Activated T-cell treated with anti-CD3 and anti-CD28 coated beads, Interleukin-2, amount 50 U/mL, for 24 hours (primary cell): Measurements from ENCODE around the gene RPH3AL.
"Not testable (repeated sequence)": the region's sequence is repeated elsewhere in the genome, so short reads cannot be mapped to it uniquely, and the experiment has no call there.

Source experiments
- DNase-seq: peaks from one replicate; pipeline ENCODE4 v3.0.0-alpha.2; 2020
- H3K27ac Mint-ChIP-seq: 2 replicates; pipeline ENCODE4 v1.8.0; 2020; ENCODE audit warnings: mild to moderate bottlenecking, mixed read lengths
- H3K27me3 Mint-ChIP-seq: 2 replicates; pipeline ENCODE4 v1.8.0; 2020; ENCODE audit warnings: mixed read lengths
- H3K36me3 Mint-ChIP-seq: 2 replicates; pipeline ENCODE4 v1.8.0; 2020; ENCODE audit warnings: low read depth, mixed read lengths
- H3K4me1 Mint-ChIP-seq: 2 replicates; pipeline ENCODE4 v1.8.0; 2020; ENCODE audit warnings: low read depth, mixed read lengths
- H3K4me3 Mint-ChIP-seq: 2 replicates; pipeline ENCODE4 v1.8.0; 2020; ENCODE audit warnings: mild to moderate bottlenecking, moderate library complexity, mixed read lengths
- H3K9me3 Mint-ChIP-seq: 2 replicates; pipeline ENCODE4 v1.8.0; 2020; ENCODE audit warnings: mixed read lengths

RPH3AL gene

DNA sequence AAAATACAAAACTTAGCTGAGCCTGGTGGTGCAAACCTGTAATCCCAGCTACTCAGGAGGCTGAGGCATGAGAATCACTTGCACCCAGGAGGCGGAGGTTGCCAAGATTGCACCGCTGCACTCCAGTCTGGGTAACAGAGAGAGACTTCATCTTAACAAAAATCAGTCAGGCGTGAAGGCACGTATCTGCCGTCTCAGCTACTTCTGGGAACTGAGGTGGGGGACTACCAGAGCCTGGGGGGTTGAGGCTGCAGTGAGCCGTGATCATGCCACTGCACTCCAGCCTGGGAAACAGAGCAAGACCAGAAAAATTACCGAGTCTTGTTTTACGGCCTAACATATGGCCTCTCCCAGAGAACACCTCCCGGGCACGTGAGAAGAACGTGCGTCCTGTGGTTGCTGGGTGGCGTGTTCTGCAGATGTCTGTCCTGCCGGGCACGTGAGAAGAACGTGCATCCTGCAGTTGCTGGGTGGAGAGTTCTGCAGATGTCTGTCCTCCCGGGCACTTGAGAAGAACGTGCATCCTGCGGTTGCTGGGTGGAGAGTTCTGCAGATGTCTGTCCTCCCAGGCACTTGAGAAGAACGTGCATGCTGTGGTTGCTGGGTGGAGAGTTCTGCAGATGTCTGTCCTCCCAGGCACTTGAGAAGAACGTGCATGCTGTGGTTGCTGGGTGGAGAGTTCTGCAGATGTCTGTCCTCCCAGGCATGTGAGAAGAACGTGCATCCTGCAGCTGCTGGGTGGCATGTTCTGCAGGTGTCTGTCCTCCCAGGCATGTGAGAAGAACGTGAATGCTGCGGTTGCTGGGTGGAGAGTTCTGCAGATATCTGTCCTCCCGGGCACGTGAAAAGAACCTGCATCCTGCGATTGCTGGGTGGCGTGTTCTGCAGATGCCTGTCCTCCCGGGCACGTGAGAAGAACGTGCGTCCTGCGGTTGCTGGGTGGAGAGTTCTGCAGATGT is 14.3 kb upstream of the RPH3AL start:
- peaks cover 14% of the 10 kb centered on the region for H3K4me1 Mint-ChIP-seq
- not testable (repeated sequence) for H3K9me3 Mint-ChIP-seq, H3K27me3 Mint-ChIP-seq, DNase-seq, H3K36me3 Mint-ChIP-seq, H3K4me3 Mint-ChIP-seq, H3K27ac Mint-ChIP-seq

GRCh38 chr17:364766-365165 is 12.2 kb upstream of the RPH3AL start:
- Mint-ChIP-seq H3K36me3 (no peaks in the 10 kb centered on the region), H3K4me1 (peaks cover 14% of the 10 kb centered on the region), H3K27ac (no peak overlapping the region), H3K9me3 (peaks cover 8% of the 10 kb centered on the region), H3K27me3 (no peaks in the 10 kb centered on the region), H3K4me3 (no peak overlapping the region)
- no peak for DNase-seq

DNA sequence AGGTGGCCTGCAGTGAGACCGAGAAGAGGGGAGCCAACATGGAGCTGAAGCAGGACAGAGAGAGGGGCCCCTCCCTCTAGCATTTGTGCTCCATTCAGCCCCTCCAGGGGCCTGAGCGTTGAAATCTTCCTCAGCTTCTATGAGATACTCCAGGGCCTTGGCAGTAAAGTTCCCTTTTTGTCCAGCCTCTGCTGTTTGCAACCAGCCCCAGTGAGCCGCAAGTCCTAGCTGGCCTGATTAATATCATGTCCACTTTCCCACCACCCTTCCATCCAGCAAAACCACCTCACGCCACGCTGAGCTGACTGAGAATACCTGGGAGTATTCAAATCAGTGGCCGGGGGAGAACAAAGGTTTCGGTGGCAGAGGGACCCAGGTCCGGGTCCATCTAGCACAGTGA is 11.7 kb upstream of the RPH3AL start:
- no peaks in the 10 kb centered on the region for H3K36me3 Mint-ChIP-seq
- H3K27ac Mint-ChIP-seq = no peak overlapping the region
- H3K27me3 Mint-ChIP-seq = no peaks in the 10 kb centered on the region
- no peak overlapping the region for H3K4me3 Mint-ChIP-seq
- H3K4me1 Mint-ChIP-seq = peaks cover 14% of the 10 kb centered on the region
- H3K9me3 Mint-ChIP-seq = peaks cover 8% of the 10 kb centered on the region
- no peak for DNase-seq

DNA sequence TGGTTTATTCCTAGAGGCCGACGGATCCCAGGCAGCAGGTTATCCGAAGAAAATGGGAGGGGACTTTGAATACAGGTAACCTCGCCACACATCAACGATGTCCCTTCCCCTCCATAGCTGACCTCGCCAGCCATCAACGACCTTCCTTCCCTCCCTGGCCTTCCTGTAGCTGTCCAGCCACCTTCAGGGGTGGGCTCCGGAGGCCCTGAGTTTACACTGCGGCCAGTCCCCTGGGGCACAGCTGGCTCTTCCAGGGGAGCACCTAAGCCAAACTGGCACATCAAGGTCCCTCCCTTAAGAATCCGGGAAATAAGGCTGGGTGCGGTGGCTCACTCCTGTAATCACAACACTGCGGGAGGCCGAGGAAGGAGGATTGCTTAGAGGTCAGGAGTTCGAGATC is 10.1 kb upstream of the RPH3AL start:
- DNase-seq = no peak
- Mint-ChIP-seq H3K9me3 (no peaks in the 10 kb centered on the region), H3K27ac (no peak overlapping the region), H3K36me3 (no peaks in the 10 kb centered on the region), H3K4me3 (no peak overlapping the region), H3K27me3 (no peaks in the 10 kb centered on the region), H3K4me1 (peaks cover 12% of the 10 kb centered on the region)

GRCh38 chr17:360092-360750 is 7.6 kb upstream of the RPH3AL start:
- Mint-ChIP-seq H3K27ac (no peak overlapping the region), H3K4me3 (no peak overlapping the region), H3K9me3 (peaks cover 3% of the 10 kb centered on the region), H3K36me3 (no peaks in the 10 kb centered on the region), H3K4me1 (peaks cover 5% of the 10 kb centered on the region), H3K27me3 (no peaks in the 10 kb centered on the region)
- no peak for DNase-seq

DNA sequence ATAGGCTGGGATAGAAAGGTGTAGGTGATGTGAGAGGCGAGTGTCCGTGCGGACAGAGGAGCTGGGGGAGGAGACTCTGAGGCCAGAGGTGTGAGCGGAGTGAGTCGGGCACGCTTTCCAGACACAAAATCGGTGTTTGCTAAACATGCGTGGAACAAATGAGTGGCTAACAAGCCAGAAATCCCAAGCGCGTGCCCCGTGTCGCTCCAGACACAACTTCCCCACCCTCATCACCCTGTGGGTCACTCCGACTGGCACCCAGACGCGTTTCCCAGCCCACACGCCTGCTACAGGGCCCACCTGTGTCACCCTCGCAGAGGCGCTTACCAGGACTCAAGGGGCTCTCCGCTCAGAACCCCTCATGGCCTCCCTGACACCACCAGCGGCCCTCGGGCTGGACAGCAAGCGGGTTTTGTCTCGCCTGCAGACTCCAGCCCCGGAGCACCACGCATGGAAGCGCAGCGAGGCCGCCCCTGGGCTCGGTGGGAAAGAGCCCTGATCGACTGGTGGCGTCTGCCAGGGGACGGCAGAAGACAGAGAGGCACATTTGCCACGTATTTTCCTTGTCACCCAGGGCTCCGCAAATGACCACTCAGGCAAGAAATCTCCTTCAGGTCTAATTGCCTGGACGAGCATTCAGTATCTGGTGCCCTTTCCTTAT is 6.0 kb upstream of the RPH3AL start:
- no peak for DNase-seq
- Mint-ChIP-seq H3K4me1 (peaks cover 2% of the 10 kb centered on the region), H3K27ac (no peak overlapping the region)

DNA sequence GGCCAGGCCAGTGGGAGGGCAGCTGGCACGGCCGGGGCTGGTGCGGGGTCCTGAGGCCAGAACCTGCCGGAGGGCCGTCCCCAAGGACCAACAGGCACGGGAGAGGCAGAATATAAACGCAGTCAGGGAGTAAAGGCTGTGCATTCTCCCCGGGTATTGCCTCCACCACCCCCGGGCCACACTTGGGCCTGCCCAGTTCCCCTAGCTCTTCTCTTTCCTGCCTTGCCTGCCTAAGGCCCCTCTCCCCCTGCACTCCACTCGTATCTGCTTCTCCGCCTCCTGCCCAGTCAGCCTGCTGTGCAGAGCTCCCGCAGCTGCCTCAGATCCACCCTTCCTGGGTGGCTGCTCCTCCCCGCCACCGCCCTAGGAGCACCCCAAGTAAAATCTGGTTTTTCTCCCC is 5.0 kb upstream of the RPH3AL start:
- peaks cover 3% of the 10 kb centered on the region for H3K9me3 Mint-ChIP-seq
- H3K27ac Mint-ChIP-seq = no peak overlapping the region
- H3K4me3 Mint-ChIP-seq = no peak overlapping the region
- DNase-seq = no peak
- H3K36me3 Mint-ChIP-seq = no peaks in the 10 kb centered on the region
- no peaks in the 10 kb centered on the region for H3K27me3 Mint-ChIP-seq
- H3K4me1 Mint-ChIP-seq = peaks cover 2% of the 10 kb centered on the region

More for the DNA sequence above, 6.0 kb upstream of the RPH3AL start:
- H3K27me3 Mint-ChIP-seq = no peaks in the 10 kb centered on the region
- no peak overlapping the region for H3K4me3 Mint-ChIP-seq
- peaks cover 3% of the 10 kb centered on the region for H3K9me3 Mint-ChIP-seq
- no peaks in the 10 kb centered on the region for H3K36me3 Mint-ChIP-seq

- Mint-ChIP-seq H3K4me1 (peaks cover 2% of the 10 kb centered on the region), H3K9me3 (peaks cover 3% of the 10 kb centered on the region), H3K27ac (peak overlapping the region; percentile 20), H3K36me3 (no peaks in the 10 kb centered on the region), H3K27me3 (no peaks in the 10 kb centered on the region), H3K4me3 (no peak overlapping the region)
- DNase-seq = no peak
Measured at GRCh38 chr17:356671-357434, 4.2 kb upstream of the RPH3AL start.

DNA sequence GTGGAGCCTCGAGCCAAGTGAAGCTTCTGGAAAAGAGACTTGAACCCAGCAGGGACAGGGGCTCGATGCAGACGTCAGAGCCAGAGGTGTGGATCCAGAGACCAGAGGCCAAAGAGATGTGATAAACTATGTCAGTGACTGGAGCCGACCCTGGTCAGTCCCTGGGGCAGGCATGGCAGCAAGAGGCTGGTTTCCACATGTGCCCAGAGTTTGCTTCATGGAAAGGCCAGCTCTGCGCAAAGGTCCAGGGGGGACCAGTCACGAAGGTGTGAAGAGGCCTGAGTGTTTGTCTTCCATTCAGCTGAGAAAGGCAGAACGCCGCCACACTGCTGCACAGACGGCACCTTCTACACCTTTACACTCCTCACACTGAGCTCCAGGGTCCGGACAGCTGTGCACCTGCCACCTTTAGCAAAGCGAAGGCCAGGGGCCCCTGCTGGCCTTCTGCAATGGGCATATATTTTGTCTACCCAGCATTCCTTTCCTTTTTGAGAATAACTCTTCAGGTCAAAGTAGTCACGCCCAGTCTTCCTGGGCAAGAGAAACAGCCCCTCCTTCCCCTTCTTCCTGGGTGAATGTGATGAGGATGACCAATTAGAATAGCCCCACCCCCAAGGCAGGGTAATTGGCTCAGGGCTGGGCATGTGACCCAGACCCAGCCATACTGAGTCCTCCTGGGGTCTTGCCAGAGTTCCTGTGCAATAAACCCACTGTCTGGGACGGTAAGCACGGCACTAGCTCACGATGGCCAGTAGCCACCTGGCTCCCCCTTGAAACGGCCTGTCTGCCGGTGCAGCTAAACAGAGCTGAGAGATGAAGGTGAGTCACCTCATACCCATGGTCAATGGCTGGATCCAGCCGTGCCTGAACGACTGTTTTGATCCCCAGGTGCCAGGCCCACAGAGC is 2.3 kb upstream of the RPH3AL start:
- Mint-ChIP-seq H3K9me3 (peaks cover 3% of the 10 kb centered on the region), H3K27me3 (no peaks in the 10 kb centered on the region), H3K4me1 (peaks cover 2% of the 10 kb centered on the region), H3K36me3 (no peaks in the 10 kb centered on the region), H3K27ac (no peak overlapping the region), H3K4me3 (no peak overlapping the region)
- DNase-seq = no peak

- no peak for DNase-seq
- H3K4me3 Mint-ChIP-seq = no peak overlapping the region
- H3K9me3 Mint-ChIP-seq = peaks cover 3% of the 10 kb centered on the region
- H3K27ac Mint-ChIP-seq = no peak overlapping the region
- H3K4me1 Mint-ChIP-seq = peaks cover 2% of the 10 kb centered on the region
- no peaks in the 10 kb centered on the region for H3K36me3 Mint-ChIP-seq
- H3K27me3 Mint-ChIP-seq = no peaks in the 10 kb centered on the region
Measured at GRCh38 chr17:353838-354234, 1.2 kb upstream of the RPH3AL start.

GRCh38 chr17:353213-353837 is 718 bp upstream of the RPH3AL start:
- no peak overlapping the region for H3K27ac Mint-ChIP-seq
- H3K4me3 Mint-ChIP-seq = no peak overlapping the region
- no peaks in the 10 kb centered on the region for H3K36me3 Mint-ChIP-seq
- peaks cover 3% of the 10 kb centered on the region for H3K9me3 Mint-ChIP-seq
- DNase-seq = no peak
- peaks cover 2% of the 10 kb centered on the region for H3K4me1 Mint-ChIP-seq
- no peaks in the 10 kb centered on the region for H3K27me3 Mint-ChIP-seq

GRCh38 chr17:351875-352420 is 659 bp downstream of the RPH3AL start:
- no peak for DNase-seq
- H3K4me3 Mint-ChIP-seq = no peak overlapping the region
- peaks cover 2% of the 10 kb centered on the region for H3K4me1 Mint-ChIP-seq
- H3K36me3 Mint-ChIP-seq = no peaks in the 10 kb centered on the region
- H3K9me3 Mint-ChIP-seq = peaks cover 3% of the 10 kb centered on the region
- no peaks in the 10 kb centered on the region for H3K27me3 Mint-ChIP-seq
- no peak overlapping the region for H3K27ac Mint-ChIP-seq

DNA sequence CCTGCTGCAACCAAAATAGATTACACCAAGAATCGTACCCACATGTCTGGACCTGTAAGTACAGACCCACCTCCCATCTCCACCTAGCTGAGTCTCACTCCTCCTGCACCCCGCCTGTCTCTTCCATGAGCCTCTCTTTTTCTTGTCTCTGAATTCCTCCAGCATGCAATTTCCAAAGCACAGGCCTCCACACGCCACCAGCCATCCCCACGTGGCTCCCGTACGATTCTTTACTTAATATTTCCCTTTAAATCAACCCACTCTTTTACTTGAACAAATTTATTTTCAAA is 1.2 kb downstream of the RPH3AL start:
- Mint-ChIP-seq H3K4me3 (no peak overlapping the region), H3K27ac (no peak overlapping the region), H3K9me3 (peaks cover under 1% of the 10 kb centered on the region), H3K4me1 (peaks cover under 1% of the 10 kb centered on the region), H3K27me3 (no peaks in the 10 kb centered on the region), H3K36me3 (no peaks in the 10 kb centered on the region)
- DNase-seq = no peak
